HG03039 (cell line): Measurements from ENCODE around the gene CIAO1.

Experiments used
- ATAC-seq: cut with Tn5 transposase; IDR thresholded peaks from one replicate; pipeline ENCODE4 v1.9.1; 2021; ENCODE audit warnings: mild to moderate bottlenecking, moderate library complexity; ENCODE audit not compliant: unreplicated experiment

The CIAO1 gene

DNA sequence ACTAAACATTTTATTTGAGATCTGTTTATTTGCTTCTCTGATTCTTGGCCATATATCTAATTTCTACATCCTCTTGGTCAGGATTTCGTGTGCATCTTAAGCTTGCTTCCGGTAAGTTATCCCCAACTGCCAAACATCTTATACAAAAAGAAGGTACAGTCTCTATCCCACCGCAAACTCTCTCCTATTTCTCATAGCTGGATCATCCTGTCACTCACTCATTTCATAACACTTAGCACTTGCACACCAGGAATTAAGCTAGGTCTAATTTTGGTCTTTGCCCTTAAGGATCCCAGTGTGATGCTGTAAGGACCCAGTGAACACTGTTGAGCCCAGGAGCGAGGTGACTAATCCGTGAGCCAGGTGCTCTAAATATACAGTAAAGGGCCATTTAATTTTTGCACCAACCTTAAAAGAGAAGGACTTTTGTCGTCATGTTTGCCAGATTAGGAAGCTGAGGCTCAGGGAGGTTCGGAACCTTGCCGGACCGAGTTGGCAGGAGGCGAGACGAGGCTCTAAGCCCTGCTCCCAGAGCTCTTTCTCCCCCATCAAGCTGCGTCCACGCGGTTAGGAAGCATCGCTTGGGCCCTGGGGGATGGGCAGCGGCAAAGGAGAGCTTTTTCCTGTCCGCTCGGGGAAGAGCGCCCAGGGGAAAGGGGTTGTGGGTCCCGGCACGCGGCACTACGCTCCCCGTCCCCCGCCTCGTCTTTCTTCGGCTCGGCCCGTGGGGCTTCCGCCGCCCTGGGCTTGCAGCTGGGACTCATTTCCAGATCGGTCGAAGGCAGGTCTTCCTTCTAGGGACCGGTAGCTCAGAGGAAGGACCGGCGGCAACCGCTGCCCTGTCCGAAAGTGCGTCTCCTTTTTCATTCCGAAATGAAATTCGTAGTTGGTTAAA is 55.0 kb downstream of the CIAO1 start:
- ATAC-seq: no peak
